ENCODE measurements around the gene CCDC7. TPM values are rescaled to one million over a fixed set of nuclear protein-coding genes. Genes with fewer than 3 reads are reported as not detected.
"Not testable (repeated sequence)": the region's sequence is repeated elsewhere in the genome, so short reads cannot be mapped to it uniquely, and the experiment has no call there.

CCDC7 gene
- total RNA-seq, 4 donors from 2014 or later = 17.9 to 42.2 (median 27.3) TPM

DNA sequence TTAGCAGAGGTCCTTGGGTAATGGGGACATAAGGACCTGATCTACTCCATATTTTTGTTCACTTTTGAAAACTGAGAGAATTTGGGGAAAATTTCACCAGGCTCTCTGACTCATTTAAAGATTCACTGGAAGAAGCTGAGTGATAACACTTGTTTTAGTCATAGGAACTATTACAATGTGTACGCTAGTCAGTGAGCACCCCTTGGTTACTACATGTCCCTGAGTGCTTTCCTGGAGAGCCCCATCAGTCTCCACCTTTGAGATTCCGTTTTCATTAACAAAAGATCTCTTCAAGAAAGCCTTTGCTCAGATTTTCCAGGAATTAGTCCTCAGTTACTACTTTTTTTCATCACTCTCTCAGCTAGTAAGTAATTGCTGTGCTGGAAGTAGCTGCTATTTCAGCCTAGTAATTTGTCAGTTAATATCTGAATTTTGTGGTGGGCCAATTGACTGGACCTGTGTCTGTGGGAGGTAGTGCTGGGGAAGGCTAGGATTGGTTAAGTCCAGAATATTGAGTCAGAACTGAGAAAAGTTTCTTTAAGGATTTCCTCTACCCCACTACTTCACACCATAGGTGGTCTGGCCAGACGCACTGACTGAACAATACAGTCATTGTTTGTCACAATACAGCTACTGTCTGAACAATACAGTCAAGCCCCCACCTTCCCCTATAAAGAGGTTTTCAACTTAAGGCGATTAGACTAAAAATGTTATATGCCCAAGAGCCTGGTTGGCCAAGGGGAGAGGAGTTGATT is 235.0 kb downstream of the CCDC7 start:
- TF ChIP-seq, protein P1, sequence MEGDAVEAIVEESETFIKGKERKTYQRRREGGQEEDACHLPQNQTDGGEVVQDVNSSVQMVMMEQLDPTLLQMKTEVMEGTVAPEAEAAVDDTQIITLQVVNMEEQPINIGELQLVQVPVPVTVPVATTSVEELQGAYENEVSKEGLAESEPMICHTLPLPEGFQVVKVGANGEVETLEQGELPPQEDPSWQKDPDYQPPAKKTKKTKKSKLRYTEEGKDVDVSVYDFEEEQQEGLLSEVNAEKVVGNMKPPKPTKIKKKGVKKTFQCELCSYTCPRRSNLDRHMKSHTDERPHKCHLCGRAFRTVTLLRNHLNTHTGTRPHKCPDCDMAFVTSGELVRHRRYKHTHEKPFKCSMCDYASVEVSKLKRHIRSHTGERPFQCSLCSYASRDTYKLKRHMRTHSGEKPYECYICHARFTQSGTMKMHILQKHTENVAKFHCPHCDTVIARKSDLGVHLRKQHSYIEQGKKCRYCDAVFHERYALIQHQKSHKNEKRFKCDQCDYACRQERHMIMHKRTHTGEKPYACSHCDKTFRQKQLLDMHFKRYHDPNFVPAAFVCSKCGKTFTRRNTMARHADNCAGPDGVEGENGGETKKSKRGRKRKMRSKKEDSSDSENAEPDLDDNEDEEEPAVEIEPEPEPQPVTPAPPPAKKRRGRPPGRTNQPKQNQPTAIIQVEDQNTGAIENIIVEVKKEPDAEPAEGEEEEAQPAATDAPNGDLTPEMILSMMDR (IDR thresholded peaks at IDR 0.05) = no peak
- ATAC-seq (ENCODE audit: low FRiP score) = no peak

DNA sequence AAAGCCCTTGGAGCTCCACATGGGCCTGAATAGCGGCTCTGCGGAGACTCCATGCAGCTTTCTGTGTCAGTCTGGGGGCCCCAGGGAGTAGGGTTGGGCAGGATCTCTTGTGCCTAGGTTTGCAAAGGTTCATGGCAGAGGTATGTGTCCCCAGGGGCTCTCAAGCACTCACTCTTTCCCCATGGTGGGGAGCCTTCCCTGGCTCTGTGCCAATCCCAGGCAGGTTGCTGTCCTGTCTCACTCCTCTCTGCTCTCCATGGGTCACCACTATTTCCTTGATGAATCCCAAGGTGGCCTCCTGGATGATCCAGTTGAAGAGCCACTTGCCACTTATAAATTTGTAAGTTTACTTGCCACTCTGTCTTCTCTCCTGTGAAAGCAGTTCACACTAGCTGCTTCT is 238.4 kb downstream of the CCDC7 start:
- TF ChIP-seq, protein P1 (IDR thresholded peaks at IDR 0.05) = no peak
- ATAC-seq (ENCODE audit: low FRiP score) (no peak), DNase-seq (ENCODE audit: low spot score) (no peak)

More for the DNA sequence above, 235.0 kb downstream of the CCDC7 start:
- no peak for DNase-seq (ENCODE audit: low spot score)

DNA sequence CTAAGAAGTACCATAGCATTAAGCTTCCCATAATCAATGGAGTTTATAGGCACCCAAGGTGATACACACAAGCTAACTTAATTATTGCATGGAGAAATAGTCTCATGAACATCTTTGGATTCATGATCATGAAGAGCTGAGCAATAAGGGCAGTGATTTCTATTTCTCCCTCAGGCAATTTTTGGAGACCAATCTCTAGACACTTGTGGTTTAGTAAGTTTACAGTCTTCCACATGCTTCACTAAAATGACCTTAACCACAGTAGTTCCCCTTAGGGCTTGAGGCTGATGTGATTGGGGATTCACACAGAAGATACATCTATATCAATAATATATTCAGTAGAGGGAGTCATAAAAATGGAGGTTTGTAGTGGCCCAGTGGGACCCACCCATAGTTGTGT is 241.2 kb downstream of the CCDC7 start:
- DNase-seq (ENCODE audit: low spot score) (no peak), ATAC-seq (ENCODE audit: low FRiP score) (no peak)
- TF ChIP-seq, protein P1 (IDR thresholded peaks at IDR 0.05) = no peak

DNA sequence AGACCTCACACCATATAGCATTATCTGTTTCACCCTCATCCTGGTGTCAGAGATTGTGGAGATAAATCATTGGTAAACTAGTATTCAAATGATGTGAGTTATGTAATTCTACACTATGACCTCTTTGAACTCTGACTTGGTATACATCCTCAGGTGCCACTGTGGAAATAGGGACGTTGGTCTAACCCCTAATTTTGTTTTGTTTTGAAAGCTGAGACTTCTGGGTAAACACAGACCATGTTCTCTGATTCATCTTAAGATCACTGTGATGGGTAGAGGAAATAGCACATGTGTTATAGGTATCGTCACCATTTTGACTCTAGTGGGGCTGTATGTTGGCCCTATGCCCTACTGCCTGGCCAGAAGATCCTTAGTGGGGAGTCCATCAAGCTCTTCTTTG is 241.6 kb downstream of the CCDC7 start:
- no peak for DNase-seq (ENCODE audit: low spot score)
- TF ChIP-seq, protein P1 (IDR thresholded peaks at IDR 0.05) = no peak
- no peak for ATAC-seq (ENCODE audit: low FRiP score)

DNA sequence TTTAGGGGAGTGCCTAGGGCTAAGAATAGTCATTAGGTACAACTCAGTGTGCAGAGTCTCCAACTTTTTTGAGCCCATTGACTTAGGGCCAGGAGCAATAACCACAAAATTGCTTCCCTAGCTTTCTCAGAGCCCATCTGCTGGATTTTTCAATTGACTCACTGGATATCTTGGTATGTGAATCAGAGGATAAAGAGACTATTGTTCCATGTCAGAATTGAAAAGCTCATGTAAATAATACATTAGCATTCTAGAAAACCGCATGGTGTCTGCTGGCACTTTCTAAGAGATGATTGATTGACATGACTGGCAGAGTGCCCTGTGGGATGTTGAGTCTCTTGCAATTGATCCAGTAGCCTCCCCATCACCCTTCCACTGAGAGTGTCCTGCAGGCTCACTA is 246.2 kb downstream of the CCDC7 start:
- TF ChIP-seq, protein P1 (IDR thresholded peaks at IDR 0.05) = no peak
- ATAC-seq (ENCODE audit: low FRiP score) = no peak
- no peak for DNase-seq (ENCODE audit: low spot score)

GRCh38 chr10:32693441-32693979 is 247.6 kb downstream of the CCDC7 start:
- DNase-seq (ENCODE audit: low spot score) (no peak), ATAC-seq (ENCODE audit: low FRiP score) (no peak)
- TF ChIP-seq, protein P1 (IDR thresholded peaks at IDR 0.05) = no peak

GRCh38 chr10:32699683-32700082 is 253.7 kb downstream of the CCDC7 start:
- not testable (repeated sequence) for DNase-seq (ENCODE audit: low spot score); ATAC-seq (ENCODE audit: low FRiP score)
